CD4-positive, alpha-beta T cell treated with Interleukin-10 for 1 hour (primary cell): ENCODE data around the gene ENOX1.
"Not testable (repeated sequence)": the region's sequence is repeated elsewhere in the genome, so short reads cannot be mapped to it uniquely, and the experiment has no call there.

ENCODE experiments used
- DNase-seq: peaks from one replicate; pipeline ENCODE4 v3.0.0-alpha.2; 2020

ENOX1 gene

DNA sequence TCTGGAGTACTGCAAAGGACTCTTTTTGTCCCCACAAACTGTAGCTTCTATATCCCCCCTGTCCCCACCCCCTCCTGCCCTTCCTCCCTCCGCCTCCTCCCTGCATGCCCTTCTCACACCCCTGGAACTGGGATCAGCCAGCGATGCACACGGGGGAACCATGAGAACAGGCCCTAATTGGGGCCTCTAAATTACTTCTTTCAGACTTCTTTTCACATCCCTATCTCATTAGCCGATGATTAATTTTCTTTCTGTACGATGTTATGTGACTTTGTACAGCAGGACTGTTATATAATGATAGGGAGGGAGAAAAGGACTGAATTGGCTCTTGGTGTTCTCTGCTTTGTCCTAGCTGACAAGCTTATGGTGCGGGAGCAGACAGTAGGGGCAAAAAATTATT is 415.9 kb downstream of the ENOX1 start:
- DNase-seq = no peak

DNA sequence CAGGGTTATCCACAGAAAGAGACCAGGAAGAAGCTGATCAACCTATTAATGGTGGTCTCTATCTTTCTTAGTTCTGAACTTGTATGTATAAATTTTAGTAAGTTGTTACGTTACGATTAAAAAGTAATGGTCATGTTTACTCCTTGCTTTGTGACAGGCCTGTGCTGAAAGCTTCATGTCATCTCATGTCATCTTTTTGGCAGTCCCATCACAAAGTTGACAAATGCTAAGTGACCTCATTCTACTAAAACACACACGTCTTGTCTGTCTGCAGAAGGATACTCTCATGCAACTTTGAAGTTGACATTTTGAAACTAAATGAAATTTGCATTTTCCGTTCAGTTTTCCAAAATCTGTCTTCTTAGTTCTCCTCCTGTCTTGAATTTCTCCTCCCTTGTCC is 417.5 kb downstream of the ENOX1 start:
- DNase-seq = no peak

- DNase-seq = peak; percentile 7
Measured at GRCh38 chr13:43368003-43368402, 418.8 kb downstream of the ENOX1 start.

DNA sequence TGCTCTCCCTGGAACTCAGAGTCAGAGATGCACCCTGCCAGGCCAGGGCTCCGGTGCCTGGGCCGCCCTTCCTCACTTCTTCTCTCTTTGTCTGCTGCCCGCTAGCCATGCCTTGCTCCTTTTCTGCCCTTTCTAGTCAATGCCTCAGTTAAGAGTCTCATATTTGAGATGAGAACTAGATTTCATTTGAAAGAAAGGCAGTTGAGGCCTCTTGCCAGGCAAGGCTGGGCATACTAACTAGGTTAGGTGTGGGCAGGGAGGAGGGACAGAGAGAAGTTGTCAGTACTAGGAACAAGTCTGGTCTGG is 421.8 kb downstream of the ENOX1 start:
- no peak for DNase-seq

GRCh38 chr13:43364210-43365038 is 422.3 kb downstream of the ENOX1 start:
- DNase-seq = no peak

- DNase-seq = no peak
Measured at GRCh38 chr13:43363156-43363953, 423.4 kb downstream of the ENOX1 start.

DNA sequence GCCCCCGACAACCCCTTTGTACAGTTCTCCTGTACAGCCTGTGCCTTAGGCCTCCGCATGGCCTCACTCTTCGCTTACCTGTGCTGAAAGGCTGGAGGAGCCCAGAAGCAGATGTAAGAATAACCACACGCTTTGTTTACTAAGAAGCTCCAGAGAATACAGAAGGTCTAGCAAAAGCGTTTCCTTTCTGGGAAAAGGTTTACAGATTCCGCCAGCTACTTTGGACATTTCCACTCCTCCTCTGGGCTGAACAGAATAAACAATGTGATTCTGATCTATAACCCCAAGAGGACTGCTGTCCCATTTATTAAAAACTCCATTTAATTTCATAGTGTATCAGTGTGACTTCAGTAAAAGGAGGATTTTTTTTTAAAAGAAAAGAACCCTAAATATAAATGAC is 424.2 kb downstream of the ENOX1 start:
- no peak for DNase-seq

GRCh38 chr13:43360892-43361610 is 425.7 kb downstream of the ENOX1 start:
- DNase-seq = no peak

GRCh38 chr13:43360171-43360570 is 426.6 kb downstream of the ENOX1 start:
- no peak for DNase-seq

GRCh38 chr13:43359536-43359935 is 427.2 kb downstream of the ENOX1 start:
- no peak for DNase-seq

DNA sequence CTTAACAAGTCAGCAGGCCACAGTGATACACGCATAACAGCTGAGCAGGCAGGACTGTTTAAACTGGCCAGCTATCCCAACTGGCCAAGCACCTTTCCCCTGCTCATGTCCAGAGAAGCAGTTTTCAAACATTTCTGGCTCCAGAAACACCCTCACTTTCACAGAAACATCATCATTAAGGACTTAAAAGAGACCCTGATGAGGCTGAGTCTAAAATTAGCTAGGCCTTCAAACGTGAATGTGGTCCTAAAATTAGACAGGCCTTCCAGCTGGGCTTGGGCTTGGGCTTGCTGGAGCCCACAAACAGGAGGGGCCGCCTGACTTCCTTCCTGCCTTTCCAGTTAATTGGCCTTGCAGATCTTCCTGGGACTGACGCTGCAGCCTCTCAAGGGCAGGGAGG is 429.2 kb downstream of the ENOX1 start:
- DNase-seq = no peak

DNA sequence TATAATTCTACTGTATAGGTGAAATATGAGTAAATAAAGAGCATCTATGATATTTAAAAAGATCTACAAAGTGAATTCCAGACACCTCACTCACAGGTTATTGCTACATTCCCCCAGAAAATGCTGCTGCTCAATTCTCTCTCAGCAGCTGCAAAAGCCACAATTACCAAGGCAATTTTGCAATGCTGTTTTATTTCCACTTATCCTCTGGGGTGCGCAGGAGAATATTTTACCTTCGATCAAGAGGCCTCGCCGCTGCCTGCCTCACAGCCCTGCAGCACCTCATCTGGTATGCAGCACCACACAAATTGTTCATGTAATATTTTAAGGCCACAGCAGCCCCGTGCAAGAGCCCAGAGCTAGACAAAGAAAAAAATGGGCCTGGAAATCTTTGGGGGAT is 430.2 kb downstream of the ENOX1 start:
- no peak for DNase-seq

GRCh38 chr13:43355774-43356173 is 431.0 kb downstream of the ENOX1 start:
- no peak for DNase-seq

DNA sequence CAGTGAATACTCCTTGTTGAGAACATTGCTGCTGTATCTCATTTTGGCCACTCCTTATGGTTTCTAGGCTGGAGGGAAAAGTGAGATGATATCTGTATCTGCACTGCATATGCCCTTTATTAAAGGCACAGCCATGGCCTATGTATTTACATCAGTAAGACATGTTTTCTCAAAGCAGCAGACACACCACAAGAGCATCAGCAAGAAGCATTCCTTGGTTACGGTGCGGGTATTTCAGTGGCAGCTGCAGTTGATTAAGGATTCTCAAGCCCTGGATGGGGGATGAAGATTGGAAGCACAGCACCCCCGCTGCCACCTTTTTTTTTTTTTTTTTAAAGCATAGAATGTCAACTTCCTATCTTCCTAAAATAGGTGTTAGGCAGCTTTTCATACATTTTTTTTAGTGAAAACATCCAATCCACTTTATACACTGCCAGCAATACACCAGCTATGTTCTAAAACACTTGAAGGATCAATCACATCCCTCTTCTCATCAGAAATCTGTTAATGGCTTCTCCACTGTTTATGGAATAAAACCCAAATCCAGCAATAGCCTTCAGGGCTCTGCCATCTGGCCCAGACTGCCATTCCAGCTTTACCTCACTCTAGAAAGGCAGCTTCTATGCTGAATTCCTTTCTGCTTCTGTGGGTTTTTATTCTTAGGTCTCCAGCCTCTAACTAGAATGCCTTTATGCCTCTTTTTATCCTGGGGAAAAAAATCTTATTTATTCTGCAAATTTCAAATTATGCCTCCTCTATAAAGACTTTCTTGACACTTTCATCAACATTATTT is 432.4 kb downstream of the ENOX1 start:
- DNase-seq = no peak

- no peak for DNase-seq
Measured at GRCh38 chr13:43353631-43354030, 433.1 kb downstream of the ENOX1 start.

GRCh38 chr13:43351612-43352011 is 435.2 kb downstream of the ENOX1 start:
- not testable (repeated sequence) for DNase-seq

DNA sequence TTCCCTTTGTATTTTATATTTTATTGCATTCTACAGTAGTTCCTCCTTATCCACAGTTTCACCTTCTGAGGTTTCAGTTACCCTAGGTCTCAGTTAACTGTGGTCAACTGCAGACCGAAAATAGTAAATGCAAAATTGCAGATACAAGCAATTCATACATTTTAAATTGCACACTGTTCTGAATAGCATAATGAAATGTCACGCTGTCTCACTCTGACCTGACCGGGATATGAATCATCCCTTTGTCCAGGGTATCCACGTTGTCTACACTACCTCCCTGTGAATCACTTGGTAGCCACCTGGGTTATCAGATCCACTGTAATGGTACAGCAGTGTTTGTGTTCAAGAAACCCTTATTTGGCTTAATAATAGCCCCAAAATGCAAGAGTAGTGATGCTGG is 438.4 kb downstream of the ENOX1 start:
- no peak for DNase-seq

- no peak for DNase-seq
Measured at GRCh38 chr13:43347877-43348276, 438.9 kb downstream of the ENOX1 start.

GRCh38 chr13:43346427-43346826 is 440.3 kb downstream of the ENOX1 start:
- no peak for DNase-seq

DNA sequence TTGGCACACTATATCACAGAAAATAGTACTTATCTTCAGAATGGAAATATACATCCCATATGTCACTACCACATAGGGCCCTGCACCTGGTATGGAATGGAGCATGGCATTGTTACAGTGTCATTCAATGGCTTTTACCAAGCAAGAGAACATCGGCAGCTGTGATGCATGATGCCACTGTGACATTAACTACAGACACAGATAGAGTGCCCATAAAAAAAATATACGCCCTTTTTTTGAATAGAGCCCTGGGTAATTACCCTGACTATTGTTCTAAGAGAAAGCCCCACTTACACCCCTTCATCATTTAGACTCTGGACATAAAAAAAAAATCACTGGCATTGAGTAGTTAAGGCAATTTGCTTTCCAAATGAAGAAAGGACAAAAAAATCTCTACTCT is 443.1 kb downstream of the ENOX1 start:
- DNase-seq = no peak

DNA sequence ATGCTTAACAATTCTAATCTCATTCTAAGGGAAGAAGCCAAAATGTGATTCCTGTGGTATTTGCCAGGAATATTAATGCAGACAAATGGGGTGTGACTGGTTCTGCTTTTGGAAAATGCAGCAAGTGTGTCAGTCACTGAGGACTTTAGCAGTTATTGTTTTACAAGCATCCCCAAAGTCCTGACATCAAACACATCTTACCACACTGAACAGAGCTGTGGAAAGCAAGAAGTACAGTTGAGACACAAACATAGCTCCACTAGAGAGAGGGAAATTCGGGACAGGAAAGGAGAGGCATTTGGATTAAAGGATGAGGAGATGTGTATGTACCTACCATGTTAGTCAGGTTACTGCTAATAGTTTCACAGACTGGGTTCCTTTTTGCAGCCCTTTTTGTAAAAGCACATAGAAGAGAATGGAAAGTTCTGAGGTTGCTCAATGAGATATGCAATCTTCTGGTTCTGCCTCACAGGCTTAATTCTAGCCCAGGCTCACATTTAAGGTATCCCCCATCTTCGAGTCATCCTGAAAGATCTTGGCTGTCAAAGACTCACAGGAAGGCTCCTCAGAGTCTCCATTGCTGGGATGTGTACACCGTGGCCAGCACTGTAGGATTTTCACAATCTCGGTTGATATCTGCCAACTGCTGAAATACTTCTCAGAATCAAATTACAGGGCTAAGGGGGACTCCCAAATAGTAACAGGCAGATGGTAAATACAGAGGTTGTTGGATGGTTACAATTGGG is 446.8 kb downstream of the ENOX1 start:
- DNase-seq = no peak

GRCh38 chr13:43339145-43339804 is 447.5 kb downstream of the ENOX1 start:
- DNase-seq = no peak
